ENCODE measurements around the gene UBA7.
"Not testable (repeated sequence)": the region's sequence is repeated elsewhere in the genome, so short reads cannot be mapped to it uniquely, and the experiment has no call there.

- TF ChIP-seq CTCF (IDR thresholded peaks at IDR 0.05); ZFX (IDR thresholded peaks at IDR 0.05; ENCODE audit: borderline replicate concordance): not testable (repeated sequence)
Measured at GRCh38 chr3:49782277-49782676, 31.5 kb downstream of the UBA7 start.
